Nephron (organoid): ENCODE data around the gene SPRY4.

Experiments used
- H3K27ac Mint-ChIP-seq, 3 experiments: 2 replicates each; pipeline ENCODE4 v1.8.0; 2020; ENCODE audit warnings: mixed read lengths in 3 of 3, mild to moderate bottlenecking in 2 of 3, moderate library complexity in 1 of 3
- H3K27me3 Mint-ChIP-seq: 2 replicates; pipeline ENCODE4 v1.8.0; 2021; ENCODE audit warnings: low read depth, mild to moderate bottlenecking, moderate library complexity, mixed read lengths
- H3K36me3 Mint-ChIP-seq: 2 replicates; pipeline ENCODE4 v1.8.0; 2020; ENCODE audit warnings: low read depth, mixed read lengths
- H3K4me1 Mint-ChIP-seq: 2 replicates; pipeline ENCODE4 v1.8.0; 2020; ENCODE audit warnings: mixed read lengths
- H3K4me3 Mint-ChIP-seq, 3 experiments: 2 replicates each; pipeline ENCODE4 v1.8.0; 2020; ENCODE audit warnings: mild to moderate bottlenecking in 3 of 3, mixed read lengths in 3 of 3, moderate library complexity in 2 of 3
- H3K9me3 Mint-ChIP-seq: 2 replicates; pipeline ENCODE4 v1.8.0; 2020; ENCODE audit warnings: mixed read lengths
- CTCF ChIP-seq, 3 experiments: fragments of 200-600 bp; sonication (generic); IDR thresholded peaks; one replicate each; pipeline ENCODE4 v1.5.0; 2021; ENCODE audit warnings: antibody characterized with exemption in 3 of 3; ENCODE audit not compliant: unreplicated experiment in 3 of 3

SPRY4 gene

GRCh38 chr5:142360607-142361120, 35.8 kb upstream of the SPRY4 start:
- peak overlapping the region; percentile 0 to 30 (median 1) for H3K4me3 Mint-ChIP-seq
- no peaks in the 10 kb centered on the region for H3K9me3 Mint-ChIP-seq
- H3K27ac Mint-ChIP-seq: peak overlapping the region; percentile 6 to 66 (median 51)
- H3K4me1 Mint-ChIP-seq: peaks cover 52% of the 10 kb centered on the region
- no peaks in the 10 kb centered on the region for H3K36me3 Mint-ChIP-seq
- no peak for TF ChIP-seq CTCF (IDR thresholded peaks at IDR 0.05; ENCODE audit: unreplicated experiment in 3 of 3)
- peaks cover 14% of the 10 kb centered on the region for H3K27me3 Mint-ChIP-seq

DNA sequence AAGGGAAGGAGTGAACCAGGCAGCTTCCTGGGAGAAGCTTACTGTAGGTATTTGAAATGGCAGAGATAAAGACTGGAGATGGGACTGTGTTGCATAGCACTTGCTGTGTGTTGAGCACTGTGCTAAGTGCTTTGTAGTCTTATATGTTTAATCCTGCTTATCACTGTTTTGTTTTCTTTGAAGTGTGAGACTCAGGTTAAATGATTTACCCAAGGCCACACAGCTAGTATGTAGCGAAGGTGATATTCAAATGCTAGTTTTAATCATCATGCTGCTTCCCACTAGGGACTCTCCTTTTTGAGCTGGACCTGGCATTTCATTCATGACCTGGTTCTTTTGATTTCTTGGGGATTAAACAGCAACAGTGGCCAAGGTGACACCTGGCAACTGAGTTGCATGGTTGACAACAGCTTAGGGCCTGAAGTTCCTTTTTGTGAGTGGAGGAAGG, 35.3 kb upstream of the SPRY4 start:
- no peaks in the 10 kb centered on the region for H3K9me3 Mint-ChIP-seq
- no peaks in the 10 kb centered on the region for H3K36me3 Mint-ChIP-seq
- peak overlapping the region in 2 of 3 experiments; percentile 51 to 66 for H3K27ac Mint-ChIP-seq
- peaks cover 49% of the 10 kb centered on the region for H3K4me1 Mint-ChIP-seq
- no peak for TF ChIP-seq CTCF (IDR thresholded peaks at IDR 0.05; ENCODE audit: unreplicated experiment in 3 of 3)
- H3K4me3 Mint-ChIP-seq: no peak overlapping the region
- peaks cover 14% of the 10 kb centered on the region for H3K27me3 Mint-ChIP-seq

DNA sequence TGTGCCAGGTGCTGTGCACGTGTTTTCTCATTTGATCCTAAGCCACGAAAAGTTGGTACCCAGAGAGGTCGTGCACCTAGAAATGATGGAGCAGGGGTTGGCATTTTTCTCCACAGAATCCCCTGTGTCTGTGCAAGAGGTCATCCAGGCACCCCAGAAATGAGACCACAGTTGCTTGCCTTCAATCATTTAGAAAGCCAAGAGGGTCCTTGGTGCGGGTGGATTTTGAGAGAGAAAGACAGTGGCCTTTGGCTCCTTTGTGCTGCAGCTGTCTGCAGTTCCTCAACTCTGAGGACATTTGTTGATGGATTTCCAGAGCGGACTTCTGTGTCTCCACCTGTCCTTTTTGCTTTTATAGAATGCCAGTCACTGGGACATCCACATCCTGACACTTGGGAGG, 33.8 kb upstream of the SPRY4 start:
- Mint-ChIP-seq H3K27ac (peak overlapping the region; percentile 98 to 99 (median 98)), H3K27me3 (peaks cover 14% of the 10 kb centered on the region), H3K9me3 (no peaks in the 10 kb centered on the region), H3K4me1 (peaks cover 43% of the 10 kb centered on the region), H3K4me3 (peak overlapping the region in 1 of 3 experiments; percentile 87), H3K36me3 (no peaks in the 10 kb centered on the region)
- TF ChIP-seq CTCF (IDR thresholded peaks at IDR 0.05; ENCODE audit: unreplicated experiment in 3 of 3): no peak

DNA sequence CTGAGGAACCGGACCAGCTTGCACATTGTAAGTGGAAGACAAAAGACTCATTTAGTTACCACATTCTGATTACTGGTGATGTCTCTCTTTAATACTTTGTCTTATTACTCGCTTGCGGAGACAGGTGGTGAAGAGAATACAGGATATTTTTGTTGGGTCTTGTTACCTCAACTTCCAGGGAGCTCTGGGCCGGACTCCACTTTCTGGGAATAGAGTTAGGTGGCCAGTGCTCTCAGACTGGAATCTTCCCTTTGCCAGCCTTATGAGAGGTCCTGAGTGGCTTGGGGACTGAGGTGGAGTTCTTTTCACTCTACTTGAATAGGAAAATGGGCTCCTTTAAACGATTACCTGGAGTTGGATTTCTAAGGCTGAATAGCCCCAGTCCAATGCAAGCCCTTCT, 33.3 kb upstream of the SPRY4 start:
- Mint-ChIP-seq H3K27ac (peak overlapping the region; percentile 98 to 99 (median 98)), H3K27me3 (peaks cover 14% of the 10 kb centered on the region), H3K4me1 (peaks cover 43% of the 10 kb centered on the region), H3K36me3 (no peaks in the 10 kb centered on the region), H3K9me3 (no peaks in the 10 kb centered on the region), H3K4me3 (peak overlapping the region; percentile 76 to 87 (median 86))
- TF ChIP-seq CTCF (IDR thresholded peaks at IDR 0.05; ENCODE audit: unreplicated experiment in 3 of 3): no peak

- peaks cover 10% of the 10 kb centered on the region for H3K27me3 Mint-ChIP-seq
- H3K4me3 Mint-ChIP-seq: peak overlapping the region; percentile 76 to 87 (median 86)
- no peaks in the 10 kb centered on the region for H3K9me3 Mint-ChIP-seq
- H3K36me3 Mint-ChIP-seq: no peaks in the 10 kb centered on the region
- no peak for TF ChIP-seq CTCF (IDR thresholded peaks at IDR 0.05; ENCODE audit: unreplicated experiment in 3 of 3)
- peaks cover 37% of the 10 kb centered on the region for H3K4me1 Mint-ChIP-seq
- H3K27ac Mint-ChIP-seq: peak overlapping the region; percentile 98 to 99 (median 98)
These were observed 32.8 kb upstream of the SPRY4 start for GRCh38 chr5:142357469-142358090.
